Osteocyte (in vitro differentiated cells): Measurements from ENCODE around the gene ZGRF1. TPM values are rescaled to one million over a fixed set of nuclear protein-coding genes. Genes with fewer than 3 reads are reported as not detected.
"Not testable (repeated sequence)": the region's sequence is repeated elsewhere in the genome, so short reads cannot be mapped to it uniquely, and the experiment has no call there.

Source experiments
- DNase-seq: peaks from one replicate; pipeline ENCODE4 v3.0.0; 2021; ENCODE audit warnings: mixed read lengths; ENCODE audit not compliant: unreplicated experiment; ENCODE audit errors: extremely low spot score
- H3K27ac Mint-ChIP-seq: one replicate; pipeline ENCODE4 v1.8.0; 2021; ENCODE audit warnings: mild to moderate bottlenecking, mixed read lengths; ENCODE audit not compliant: unreplicated experiment
- H3K27me3 Mint-ChIP-seq: one replicate; pipeline ENCODE4 v1.8.0; 2021; ENCODE audit warnings: mixed read lengths; ENCODE audit not compliant: unreplicated experiment
- H3K36me3 Mint-ChIP-seq: one replicate; pipeline ENCODE4 v1.8.0; 2021; ENCODE audit warnings: mixed read lengths; ENCODE audit not compliant: unreplicated experiment
- H3K4me1 Mint-ChIP-seq: one replicate; pipeline ENCODE4 v1.8.0; 2021; ENCODE audit warnings: mixed read lengths; ENCODE audit not compliant: unreplicated experiment
- H3K4me3 Mint-ChIP-seq: one replicate; pipeline ENCODE4 v1.8.0; 2021; ENCODE audit warnings: mild to moderate bottlenecking, moderate library complexity, mixed read lengths; ENCODE audit not compliant: unreplicated experiment
- H3K9me3 Mint-ChIP-seq: one replicate; pipeline ENCODE4 v1.8.0; 2021; ENCODE audit warnings: mixed read lengths; ENCODE audit not compliant: unreplicated experiment
- microRNA-seq: library from miRNA; unstranded; fragments of <30 nt; microRNA quantifications from one replicate; pipeline ENCODE4 v1.1.0, GENCODE V29; 2020; ENCODE audit not compliant: unreplicated experiment
- total RNA-seq: library from RNA; stranded (reverse); gene quantifications from 2 replicates; pipeline ENCODE4 v1.2.1, GENCODE V29; 2021
- TF ChIP-seq, protein P1 (sequence below): fragments of 200-600 bp; sonication (generic); IDR thresholded peaks from 2 replicates; pipeline ENCODE4 v1.5.0; 2021; ENCODE audit warnings: antibody characterized with exemption, mild to moderate bottlenecking, moderate library complexity

ZGRF1 gene
- total RNA-seq, 1 donor from 2014 or later = 5.6 TPM

GRCh38 chr4:112504807-112505206 is 131.9 kb downstream of the ZGRF1 start:
- no peak for DNase-seq
- no peaks in the 10 kb centered on the region for H3K9me3 Mint-ChIP-seq
- no peaks in the 10 kb centered on the region for H3K36me3 Mint-ChIP-seq
- H3K27me3 Mint-ChIP-seq = peaks cover 78% of the 10 kb centered on the region
- peaks cover 8% of the 10 kb centered on the region for H3K4me1 Mint-ChIP-seq
- no peak overlapping the region for H3K4me3 Mint-ChIP-seq
- no peak overlapping the region for H3K27ac Mint-ChIP-seq
- TF ChIP-seq, protein P1, sequence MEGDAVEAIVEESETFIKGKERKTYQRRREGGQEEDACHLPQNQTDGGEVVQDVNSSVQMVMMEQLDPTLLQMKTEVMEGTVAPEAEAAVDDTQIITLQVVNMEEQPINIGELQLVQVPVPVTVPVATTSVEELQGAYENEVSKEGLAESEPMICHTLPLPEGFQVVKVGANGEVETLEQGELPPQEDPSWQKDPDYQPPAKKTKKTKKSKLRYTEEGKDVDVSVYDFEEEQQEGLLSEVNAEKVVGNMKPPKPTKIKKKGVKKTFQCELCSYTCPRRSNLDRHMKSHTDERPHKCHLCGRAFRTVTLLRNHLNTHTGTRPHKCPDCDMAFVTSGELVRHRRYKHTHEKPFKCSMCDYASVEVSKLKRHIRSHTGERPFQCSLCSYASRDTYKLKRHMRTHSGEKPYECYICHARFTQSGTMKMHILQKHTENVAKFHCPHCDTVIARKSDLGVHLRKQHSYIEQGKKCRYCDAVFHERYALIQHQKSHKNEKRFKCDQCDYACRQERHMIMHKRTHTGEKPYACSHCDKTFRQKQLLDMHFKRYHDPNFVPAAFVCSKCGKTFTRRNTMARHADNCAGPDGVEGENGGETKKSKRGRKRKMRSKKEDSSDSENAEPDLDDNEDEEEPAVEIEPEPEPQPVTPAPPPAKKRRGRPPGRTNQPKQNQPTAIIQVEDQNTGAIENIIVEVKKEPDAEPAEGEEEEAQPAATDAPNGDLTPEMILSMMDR = no peak

DNA sequence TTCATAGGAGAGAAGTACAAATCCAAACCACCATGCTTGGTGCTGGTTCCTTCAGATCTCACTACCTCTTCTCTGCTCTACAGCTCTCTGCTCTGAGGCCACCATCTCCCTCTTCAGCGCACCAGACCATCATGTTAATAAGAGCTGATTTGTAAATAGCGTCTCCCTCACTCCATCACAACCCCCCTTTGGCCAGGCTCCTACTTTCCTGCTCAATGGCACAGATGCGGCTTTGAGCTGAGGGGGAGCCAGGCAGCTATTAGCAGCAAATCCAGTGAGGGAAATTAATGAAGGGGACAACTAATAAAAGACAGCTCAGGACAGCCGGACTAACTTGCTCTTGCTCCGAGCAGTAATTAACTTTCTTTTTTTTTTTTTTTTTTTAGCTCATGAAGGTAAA is 133.8 kb downstream of the ZGRF1 start:
- H3K36me3 Mint-ChIP-seq = no peaks in the 10 kb centered on the region
- peaks cover 72% of the 10 kb centered on the region for H3K27me3 Mint-ChIP-seq
- H3K27ac Mint-ChIP-seq = no peak overlapping the region
- no peaks in the 10 kb centered on the region for H3K9me3 Mint-ChIP-seq
- H3K4me3 Mint-ChIP-seq = no peak overlapping the region
- no peaks in the 10 kb centered on the region for H3K4me1 Mint-ChIP-seq
- TF ChIP-seq, protein P1 = no peak
- no peak for DNase-seq

- TF ChIP-seq, protein P1 = no peak
- DNase-seq = no peak
- Mint-ChIP-seq H3K27me3 (peaks cover 11% of the 10 kb centered on the region), H3K36me3 (no peaks in the 10 kb centered on the region), H3K9me3 (peaks cover 16% of the 10 kb centered on the region), H3K4me1 (no peaks in the 10 kb centered on the region), H3K4me3 (no peak overlapping the region), H3K27ac (no peak overlapping the region)
Measured at GRCh38 chr4:112492321-112492720, 144.4 kb downstream of the ZGRF1 start.

GRCh38 chr4:112490808-112491207 is 145.9 kb downstream of the ZGRF1 start:
- not testable (repeated sequence) for DNase-seq, H3K27ac Mint-ChIP-seq, H3K4me3 Mint-ChIP-seq, H3K36me3 Mint-ChIP-seq, H3K4me1 Mint-ChIP-seq
- H3K27me3 Mint-ChIP-seq = peaks cover 12% of the 10 kb centered on the region
- peaks cover 16% of the 10 kb centered on the region for H3K9me3 Mint-ChIP-seq

Small RNA genes lying within 50 kb of the gene (microRNA-seq; reads per million reads assigned to microRNA genes)
- gene MIR302A (641 reads per million, percentile 76 among the genes with 10 or more reads in this experiment), gene MIR302B (293 reads per million, percentile 67 among the genes with 10 or more reads in this experiment), gene MIR302C (973 reads per million, percentile 78 among the genes with 10 or more reads in this experiment), gene MIR302D (153 reads per million, percentile 56 among the genes with 10 or more reads in this experiment), gene MIR367 (not detected)

Other genes with a start within 250 kb of the ZGRF1 start
- not detected in 2 replicates for gene NEUROG2, start 120.7 kb downstream of the ZGRF1 start, total RNA-seq
- 33.1 and 43.3 TPM in 2 replicates for gene LARP7, start 234 bp upstream of the ZGRF1 start, total RNA-seq